ENCODE results near the gene MTHFD1L.

Gene MTHFD1L

GRCh38 chr6:151004383-151005024, 139.0 kb downstream of the MTHFD1L start:
- no peak for DNase-seq
- Histone ChIP-seq H3K4me3 (ENCODE audit: low read depth, low read length) (no peak overlapping the region), H3K27ac (no peak overlapping the region)

GRCh38 chr6:151005164-151005563, 139.7 kb downstream of the MTHFD1L start:
- TF ChIP-seq, protein P1, sequence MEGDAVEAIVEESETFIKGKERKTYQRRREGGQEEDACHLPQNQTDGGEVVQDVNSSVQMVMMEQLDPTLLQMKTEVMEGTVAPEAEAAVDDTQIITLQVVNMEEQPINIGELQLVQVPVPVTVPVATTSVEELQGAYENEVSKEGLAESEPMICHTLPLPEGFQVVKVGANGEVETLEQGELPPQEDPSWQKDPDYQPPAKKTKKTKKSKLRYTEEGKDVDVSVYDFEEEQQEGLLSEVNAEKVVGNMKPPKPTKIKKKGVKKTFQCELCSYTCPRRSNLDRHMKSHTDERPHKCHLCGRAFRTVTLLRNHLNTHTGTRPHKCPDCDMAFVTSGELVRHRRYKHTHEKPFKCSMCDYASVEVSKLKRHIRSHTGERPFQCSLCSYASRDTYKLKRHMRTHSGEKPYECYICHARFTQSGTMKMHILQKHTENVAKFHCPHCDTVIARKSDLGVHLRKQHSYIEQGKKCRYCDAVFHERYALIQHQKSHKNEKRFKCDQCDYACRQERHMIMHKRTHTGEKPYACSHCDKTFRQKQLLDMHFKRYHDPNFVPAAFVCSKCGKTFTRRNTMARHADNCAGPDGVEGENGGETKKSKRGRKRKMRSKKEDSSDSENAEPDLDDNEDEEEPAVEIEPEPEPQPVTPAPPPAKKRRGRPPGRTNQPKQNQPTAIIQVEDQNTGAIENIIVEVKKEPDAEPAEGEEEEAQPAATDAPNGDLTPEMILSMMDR (IDR thresholded peaks at IDR 0.05; ENCODE audit: low read depth, low read length): no peak
- H3K36me3 ChIP-seq: no peaks in the 10 kb centered on the region
- H3K27ac ChIP-seq: no peak overlapping the region
- no peak overlapping the region for H3K4me3 ChIP-seq (ENCODE audit: low read depth, low read length)
- DNase-seq: no peak
- no peaks in the 10 kb centered on the region for H3K27me3 ChIP-seq (ENCODE audit: insufficient read depth, low read depth, severe bottlenecking)
- H3K9me3 ChIP-seq (ENCODE audit: severe bottlenecking): no peaks in the 10 kb centered on the region

More at GRCh38 chr6:151004383-151005024, 139.0 kb downstream of the MTHFD1L start:
- no peaks in the 10 kb centered on the region for H3K36me3 ChIP-seq
- H3K27me3 ChIP-seq (ENCODE audit: insufficient read depth, low read depth, severe bottlenecking): no peaks in the 10 kb centered on the region
- H3K9me3 ChIP-seq (ENCODE audit: severe bottlenecking): no peaks in the 10 kb centered on the region
- TF ChIP-seq, protein P1 (IDR thresholded peaks at IDR 0.05; ENCODE audit: low read depth, low read length): no peak

- no peak overlapping the region for H3K4me3 ChIP-seq (ENCODE audit: low read depth, low read length)
- TF ChIP-seq, protein P1 (IDR thresholded peaks at IDR 0.05; ENCODE audit: low read depth, low read length): no peak
- H3K36me3 ChIP-seq: no peaks in the 10 kb centered on the region
- DNase-seq: no peak
- H3K9me3 ChIP-seq (ENCODE audit: severe bottlenecking): no peaks in the 10 kb centered on the region
- no peaks in the 10 kb centered on the region for H3K27me3 ChIP-seq (ENCODE audit: insufficient read depth, low read depth, severe bottlenecking)
- no peak overlapping the region for H3K27ac ChIP-seq
These were observed 140.6 kb downstream of the MTHFD1L start for GRCh38 chr6:151005896-151006632.

DNA sequence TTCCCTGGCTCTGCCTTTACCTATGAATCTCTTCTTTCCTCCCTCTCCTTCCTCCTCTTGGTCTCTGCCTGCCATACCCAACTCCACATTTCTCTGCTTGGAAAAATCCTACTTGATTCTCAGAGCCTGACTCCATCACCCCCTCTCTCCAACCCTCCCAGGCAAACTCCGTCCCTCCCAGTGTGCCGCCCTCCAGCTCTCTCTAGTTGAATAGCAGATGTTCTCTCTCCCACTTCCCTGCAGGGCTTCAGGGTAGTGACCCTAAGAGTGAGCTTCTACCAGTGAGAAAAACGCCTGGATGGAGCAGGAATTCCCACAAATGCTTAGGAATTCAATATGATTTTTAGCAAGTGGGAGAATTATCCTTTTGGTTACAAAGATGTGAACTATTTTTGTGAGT, 141.6 kb downstream of the MTHFD1L start:
- H3K27me3 ChIP-seq (ENCODE audit: insufficient read depth, low read depth, severe bottlenecking): no peaks in the 10 kb centered on the region
- H3K36me3 ChIP-seq: no peaks in the 10 kb centered on the region
- H3K27ac ChIP-seq: no peak overlapping the region
- no peak overlapping the region for H3K4me3 ChIP-seq (ENCODE audit: low read depth, low read length)
- no peak for DNase-seq
- H3K9me3 ChIP-seq (ENCODE audit: severe bottlenecking): no peaks in the 10 kb centered on the region
- TF ChIP-seq, protein P1 (IDR thresholded peaks at IDR 0.05; ENCODE audit: low read depth, low read length): no peak

DNA sequence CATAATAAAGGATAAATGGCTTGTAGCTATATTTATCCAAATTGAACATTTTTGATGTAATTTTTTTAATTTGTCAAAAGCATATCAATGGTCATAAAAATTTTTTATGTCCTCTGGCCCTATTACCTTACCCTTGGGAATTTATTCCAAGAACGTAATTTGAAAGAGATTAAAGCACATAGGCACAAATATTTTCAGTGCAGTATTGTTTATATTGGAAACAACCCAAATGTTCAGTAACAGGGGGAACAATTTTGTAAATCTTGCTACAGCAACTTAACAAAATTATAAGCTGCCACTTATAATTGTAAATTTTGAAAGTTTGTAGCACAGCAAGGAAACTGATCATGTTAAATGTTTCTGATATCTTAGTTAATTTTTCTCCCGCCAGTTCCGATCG, 142.4 kb downstream of the MTHFD1L start:
- Histone ChIP-seq H3K9me3 (ENCODE audit: severe bottlenecking) (no peaks in the 10 kb centered on the region), H3K27me3 (ENCODE audit: insufficient read depth, low read depth, severe bottlenecking) (no peaks in the 10 kb centered on the region), H3K4me3 (ENCODE audit: low read depth, low read length) (no peak overlapping the region), H3K27ac (no peak overlapping the region), H3K36me3 (no peaks in the 10 kb centered on the region)
- DNase-seq: no peak
- TF ChIP-seq, protein P1 (IDR thresholded peaks at IDR 0.05; ENCODE audit: low read depth, low read length): no peak

Measured in WERI-Rb-1 (cell line).